Trophoblast cell (in vitro differentiated cells and primary cell): ENCODE data around the gene YJEFN3.

ENCODE experiments used
- DNase-seq, 2 donors: peaks; one replicate each; pipeline ENCODE4 v3.0.0-alpha.2; 2016
- H2AFZ ChIP-seq: 2 replicates; pipeline ENCODE4 v1.6.1; 2013; ENCODE audit warnings: low read length, moderate library complexity, mild to moderate bottlenecking; ENCODE audit not compliant: insufficient read depth, poor library complexity
- H2AK5ac ChIP-seq: 2 replicates; pipeline ENCODE4 v1.6.1; 2013; ENCODE audit warnings: mild to moderate bottlenecking, low read length
- H2BK120ac ChIP-seq: 2 replicates; pipeline ENCODE4 v1.6.1; 2013; ENCODE audit warnings: low read length, mild to moderate bottlenecking, moderate library complexity; ENCODE audit not compliant: insufficient read depth, poor library complexity
- H2BK12ac ChIP-seq: 2 replicates; pipeline ENCODE4 v1.6.1; 2013; ENCODE audit warnings: mild to moderate bottlenecking, low read length, moderate library complexity
- H2BK5ac ChIP-seq: 2 replicates; pipeline ENCODE4 v1.6.1; 2013; ENCODE audit warnings: low read length, low read depth, moderate library complexity, mild to moderate bottlenecking; ENCODE audit not compliant: poor library complexity
- H3K14ac ChIP-seq: 2 replicates; pipeline ENCODE4 v1.6.1; 2013; ENCODE audit warnings: mild to moderate bottlenecking, low read length
- H3K18ac ChIP-seq: 2 replicates; pipeline ENCODE4 v1.6.1; 2013; ENCODE audit warnings: mild to moderate bottlenecking, low read length
- H3K23ac ChIP-seq: 2 replicates; pipeline ENCODE4 v1.6.1; 2013; ENCODE audit warnings: low read length
- H3K27ac ChIP-seq: 2 replicates; pipeline ENCODE4 v1.5.1; 2013; ENCODE audit warnings: low read depth, mild to moderate bottlenecking, inconsistent platforms, low read length, moderate library complexity
- H3K27me3 ChIP-seq: 2 replicates; pipeline ENCODE4 v1.6.1; 2013; ENCODE audit warnings: inconsistent platforms, mild to moderate bottlenecking, low read length, moderate library complexity; ENCODE audit not compliant: insufficient read depth
- H3K36me3 ChIP-seq, 2 experiments: 1 replicate in 1 of 2; 2 replicates in 1 of 2; pipeline ENCODE4 v1.6.1; 2013; ENCODE audit warnings: low read length in 2 of 2, mild to moderate bottlenecking in 2 of 2, moderate library complexity in 1 of 2; ENCODE audit not compliant: insufficient read depth in 2 of 2, control insufficient read depth in 1 of 2
- H3K4ac ChIP-seq: 2 replicates; pipeline ENCODE4 v1.6.1; 2013; ENCODE audit warnings: low read depth, mild to moderate bottlenecking, low read length, moderate library complexity
- H3K4me1 ChIP-seq, 2 experiments: 1 replicate in 1 of 2; 2 replicates in 1 of 2; pipeline ENCODE4 v1.6.1; 2013; ENCODE audit warnings: low read length in 2 of 2, mild to moderate bottlenecking in 2 of 2, moderate library complexity in 1 of 2; ENCODE audit not compliant: insufficient read depth in 2 of 2, control insufficient read depth in 1 of 2
- H3K4me2 ChIP-seq: 2 replicates; pipeline ENCODE4 v1.6.1; 2013; ENCODE audit warnings: inconsistent platforms, mild to moderate bottlenecking, low read length, moderate library complexity
- H3K4me3 ChIP-seq: 2 replicates; pipeline ENCODE4 v1.5.1; 2013; ENCODE audit warnings: mild to moderate bottlenecking, low read depth, low read length, inconsistent platforms
- H3K79me1 ChIP-seq: one replicate; pipeline ENCODE4 v1.6.1; 2013; ENCODE audit warnings: low read length
- H3K79me2 ChIP-seq: 2 replicates; pipeline ENCODE4 v1.6.1; 2013; ENCODE audit warnings: low read length, mild to moderate bottlenecking; ENCODE audit not compliant: control insufficient read depth, insufficient read depth, poor library complexity
- H3K9ac ChIP-seq: 2 replicates; pipeline ENCODE4 v1.6.1; 2013; ENCODE audit warnings: mild to moderate bottlenecking, low read length
- H3K9me3 ChIP-seq: 2 replicates; pipeline ENCODE4 v1.6.1; 2013; ENCODE audit warnings: low read depth, mild to moderate bottlenecking, control low read depth, inconsistent platforms, low read length; ENCODE audit not compliant: insufficient read depth
- H4K12ac ChIP-seq: 2 replicates; pipeline ENCODE4 v1.6.1; 2013; ENCODE audit warnings: low read depth, mild to moderate bottlenecking, low read length, moderate library complexity
- H4K8ac ChIP-seq: 2 replicates; pipeline ENCODE4 v1.6.1; 2013; ENCODE audit warnings: low read depth, mild to moderate bottlenecking, low read length, moderate library complexity
- H4K91ac ChIP-seq: one replicate; pipeline ENCODE4 v1.6.1; 2013; ENCODE audit warnings: low read depth, mild to moderate bottlenecking, low read length, moderate library complexity
- WGBS: extraction: QIAGEN DNeasy Blood & Tissue Kit; methylation state at CpG from one replicate; pipeline ENCODE4 v1.1.7; 2013; ENCODE audit warnings: missing lambda C conversion rate; ENCODE audit not compliant: insufficient read length, insufficient coverage; ENCODE audit errors: extremely low coverage; 5-methylcytosine and 5-hydroxymethylcytosine counted together

The YJEFN3 gene

GRCh38 chr19:19499272-19499995 is 29.3 kb upstream of the YJEFN3 start:
- no peaks in the 10 kb centered on the region for H3K4me1 ChIP-seq
- no peaks in the 10 kb centered on the region for H3K79me2 ChIP-seq
- H3K9me3 ChIP-seq, result peaks cover 1% of the 10 kb centered on the region
- no peak overlapping the region for H3K18ac ChIP-seq
- no peak overlapping the region for H3K4me3 ChIP-seq
- no peak overlapping the region for H3K27ac ChIP-seq
- H3K9ac ChIP-seq, result no peak overlapping the region
- no peak overlapping the region for H2AK5ac ChIP-seq
- no peak overlapping the region for H3K23ac ChIP-seq
- no peak overlapping the region for H4K8ac ChIP-seq
- no peaks in the 10 kb centered on the region for H3K27me3 ChIP-seq
- H4K91ac ChIP-seq, result no peak overlapping the region
- DNase-seq, result no peak
- no peak overlapping the region for H2BK12ac ChIP-seq
- H2AFZ ChIP-seq, result no peak overlapping the region
- H3K14ac ChIP-seq, result no peak overlapping the region
- no peak overlapping the region for H3K4me2 ChIP-seq
- WGBS, result no CpG with 5 or more reads among the region's 18 CpGs
- H3K36me3 ChIP-seq, result peaks cover 90 to 94% of the 10 kb centered on the region in 2 experiments
- H3K4ac ChIP-seq, result no peak overlapping the region
- H4K12ac ChIP-seq, result no peak overlapping the region
- no peak overlapping the region for H2BK5ac ChIP-seq
- no peaks in the 10 kb centered on the region for H3K79me1 ChIP-seq
- H2BK120ac ChIP-seq, result no peak overlapping the region

- no peak for DNase-seq
Observed at GRCh38 chr19:19500975-19501644, 27.6 kb upstream of the YJEFN3 start.

GRCh38 chr19:19501798-19502197 is 26.9 kb upstream of the YJEFN3 start:
- no peak overlapping the region for H4K8ac ChIP-seq
- DNase-seq, result no peak
- H3K4me2 ChIP-seq, result no peak overlapping the region
- no peaks in the 10 kb centered on the region for H3K79me2 ChIP-seq
- no peak overlapping the region for H3K9ac ChIP-seq
- no peak overlapping the region for H3K4ac ChIP-seq
- H3K18ac ChIP-seq, result no peak overlapping the region
- H2BK120ac ChIP-seq, result no peak overlapping the region
- H3K4me1 ChIP-seq, result no peaks in the 10 kb centered on the region
- H2BK12ac ChIP-seq, result no peak overlapping the region
- no peaks in the 10 kb centered on the region for H3K79me1 ChIP-seq
- peaks cover 1% of the 10 kb centered on the region for H3K9me3 ChIP-seq
- no peak overlapping the region for H3K14ac ChIP-seq
- H2AFZ ChIP-seq, result no peak overlapping the region
- WGBS, result no CpG with 5 or more reads among the region's 26 CpGs
- H2AK5ac ChIP-seq, result no peak overlapping the region
- H3K27ac ChIP-seq, result no peak overlapping the region
- peaks cover 92 to 97% of the 10 kb centered on the region in 2 experiments for H3K36me3 ChIP-seq
- no peak overlapping the region for H4K91ac ChIP-seq
- no peak overlapping the region for H3K4me3 ChIP-seq
- no peak overlapping the region for H3K23ac ChIP-seq
- H2BK5ac ChIP-seq, result no peak overlapping the region
- H3K27me3 ChIP-seq, result no peaks in the 10 kb centered on the region
- H4K12ac ChIP-seq, result no peak overlapping the region

More at GRCh38 chr19:19500975-19501644, 27.6 kb upstream of the YJEFN3 start:
- H2AK5ac ChIP-seq, result no peak overlapping the region
- H3K27ac ChIP-seq, result no peak overlapping the region
- no peaks in the 10 kb centered on the region for H3K4me1 ChIP-seq
- H3K4me2 ChIP-seq, result no peak overlapping the region
- H2BK12ac ChIP-seq, result no peak overlapping the region
- H2BK5ac ChIP-seq, result no peak overlapping the region
- no peak overlapping the region for H3K4ac ChIP-seq
- no peaks in the 10 kb centered on the region for H3K79me2 ChIP-seq
- no peaks in the 10 kb centered on the region for H3K27me3 ChIP-seq
- WGBS, result no CpG with 5 or more reads among the region's 34 CpGs
- H3K79me1 ChIP-seq, result no peaks in the 10 kb centered on the region
- H3K23ac ChIP-seq, result no peak overlapping the region
- peak overlapping the region; percentile 49 for H3K4me3 ChIP-seq
- H3K14ac ChIP-seq, result no peak overlapping the region
- H3K36me3 ChIP-seq, result peaks cover 93 to 99% of the 10 kb centered on the region in 2 experiments
- H4K8ac ChIP-seq, result no peak overlapping the region
- no peak overlapping the region for H4K12ac ChIP-seq
- H3K9ac ChIP-seq, result no peak overlapping the region
- H3K9me3 ChIP-seq, result peaks cover 1% of the 10 kb centered on the region
- H2BK120ac ChIP-seq, result no peak overlapping the region
- H4K91ac ChIP-seq, result no peak overlapping the region
- no peak overlapping the region for H2AFZ ChIP-seq
- no peak overlapping the region for H3K18ac ChIP-seq

GRCh38 chr19:19502281-19502680 is 26.4 kb upstream of the YJEFN3 start:
- no peak overlapping the region for H3K9ac ChIP-seq
- no peak overlapping the region for H3K4me3 ChIP-seq
- H3K27ac ChIP-seq, result no peak overlapping the region
- peaks cover 89 to 94% of the 10 kb centered on the region in 2 experiments for H3K36me3 ChIP-seq
- H2BK5ac ChIP-seq, result no peak overlapping the region
- H2BK120ac ChIP-seq, result no peak overlapping the region
- no peak for DNase-seq
- no peaks in the 10 kb centered on the region for H3K79me2 ChIP-seq
- no CpG with 5 or more reads among the region's 19 CpGs for WGBS
- no peak overlapping the region for H2AFZ ChIP-seq
- no peak overlapping the region for H3K18ac ChIP-seq
- no peak overlapping the region for H3K14ac ChIP-seq
- H3K4me2 ChIP-seq, result no peak overlapping the region
- H3K4me1 ChIP-seq, result no peaks in the 10 kb centered on the region
- no peak overlapping the region for H4K12ac ChIP-seq
- H3K9me3 ChIP-seq, result peaks cover 1% of the 10 kb centered on the region
- no peak overlapping the region for H2BK12ac ChIP-seq
- no peak overlapping the region for H2AK5ac ChIP-seq
- H3K27me3 ChIP-seq, result no peaks in the 10 kb centered on the region
- H3K4ac ChIP-seq, result no peak overlapping the region
- H3K23ac ChIP-seq, result no peak overlapping the region
- no peaks in the 10 kb centered on the region for H3K79me1 ChIP-seq
- no peak overlapping the region for H4K91ac ChIP-seq
- no peak overlapping the region for H4K8ac ChIP-seq
